D721Med (cell line): ENCODE data around the gene PTCD1.

Experiments used
- DNase-seq: peaks from one replicate; pipeline ENCODE4 v3.0.0; 2011; ENCODE audit warnings: low spot score; ENCODE audit not compliant: insufficient read length
- FAIRE-seq: peaks from 2 replicates; lab custom pipeline; 2011; peaks lifted over from hg19 to GRCh38; lab: Jason Lieb, UNC
- TF ChIP-seq, protein P1 (sequence below): IDR thresholded peaks from 2 replicates; pipeline ENCODE4 v1.5.1; 2012; ENCODE audit warnings: mild to moderate bottlenecking, control low read depth; ENCODE audit not compliant: insufficient read depth; ENCODE audit errors: missing control alignments

Gene PTCD1

DNA sequence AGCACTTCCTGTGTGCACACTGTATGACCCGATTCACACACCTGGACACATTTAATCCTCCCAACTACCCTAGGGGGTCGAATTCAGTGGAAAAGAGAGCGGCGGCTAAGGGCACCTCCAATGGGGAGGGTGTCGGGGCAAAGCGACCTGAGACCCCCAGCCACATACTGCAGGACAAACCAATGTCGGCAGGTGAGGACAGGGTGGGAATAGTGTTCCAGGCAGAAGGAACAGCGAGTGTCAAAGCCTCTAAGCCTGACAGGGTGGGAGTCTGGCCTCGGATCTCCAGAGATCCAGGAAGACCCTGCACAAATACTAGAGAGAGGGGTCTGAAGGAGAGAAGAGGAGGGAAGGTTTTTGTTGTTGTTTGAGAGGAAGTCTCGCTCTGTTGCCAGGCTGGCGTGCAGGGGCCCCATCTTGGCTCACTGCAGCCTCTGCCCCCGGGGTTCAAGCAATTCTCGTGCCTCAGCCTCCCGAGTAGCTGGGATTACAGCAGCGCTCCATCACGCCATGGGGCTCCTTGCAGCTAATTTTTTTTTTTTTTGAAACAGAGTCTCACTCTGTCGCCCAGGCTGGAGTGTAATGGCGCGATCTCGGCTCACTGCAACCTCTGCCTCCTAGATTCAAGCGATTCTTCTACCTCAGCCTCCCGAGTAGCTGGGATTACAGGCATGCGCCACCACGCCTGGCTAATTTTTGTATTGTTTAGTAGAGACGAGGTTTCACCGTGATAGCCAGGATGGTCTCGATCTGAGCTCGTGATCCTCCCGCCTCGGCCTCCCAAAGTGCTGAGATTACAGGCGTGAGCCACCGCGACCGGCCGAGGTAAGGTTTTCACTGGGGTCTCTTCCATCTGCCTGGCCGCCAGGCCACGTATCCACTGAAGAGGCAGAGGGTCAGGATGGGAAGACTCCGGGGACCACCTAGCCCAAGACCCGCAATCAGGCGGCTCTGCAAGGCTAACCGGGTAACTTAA, 65.2 kb downstream of the PTCD1 start:
- DNase-seq (no peak), FAIRE-seq (no peak)
- TF ChIP-seq, protein P1, sequence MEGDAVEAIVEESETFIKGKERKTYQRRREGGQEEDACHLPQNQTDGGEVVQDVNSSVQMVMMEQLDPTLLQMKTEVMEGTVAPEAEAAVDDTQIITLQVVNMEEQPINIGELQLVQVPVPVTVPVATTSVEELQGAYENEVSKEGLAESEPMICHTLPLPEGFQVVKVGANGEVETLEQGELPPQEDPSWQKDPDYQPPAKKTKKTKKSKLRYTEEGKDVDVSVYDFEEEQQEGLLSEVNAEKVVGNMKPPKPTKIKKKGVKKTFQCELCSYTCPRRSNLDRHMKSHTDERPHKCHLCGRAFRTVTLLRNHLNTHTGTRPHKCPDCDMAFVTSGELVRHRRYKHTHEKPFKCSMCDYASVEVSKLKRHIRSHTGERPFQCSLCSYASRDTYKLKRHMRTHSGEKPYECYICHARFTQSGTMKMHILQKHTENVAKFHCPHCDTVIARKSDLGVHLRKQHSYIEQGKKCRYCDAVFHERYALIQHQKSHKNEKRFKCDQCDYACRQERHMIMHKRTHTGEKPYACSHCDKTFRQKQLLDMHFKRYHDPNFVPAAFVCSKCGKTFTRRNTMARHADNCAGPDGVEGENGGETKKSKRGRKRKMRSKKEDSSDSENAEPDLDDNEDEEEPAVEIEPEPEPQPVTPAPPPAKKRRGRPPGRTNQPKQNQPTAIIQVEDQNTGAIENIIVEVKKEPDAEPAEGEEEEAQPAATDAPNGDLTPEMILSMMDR, result no peak

DNA sequence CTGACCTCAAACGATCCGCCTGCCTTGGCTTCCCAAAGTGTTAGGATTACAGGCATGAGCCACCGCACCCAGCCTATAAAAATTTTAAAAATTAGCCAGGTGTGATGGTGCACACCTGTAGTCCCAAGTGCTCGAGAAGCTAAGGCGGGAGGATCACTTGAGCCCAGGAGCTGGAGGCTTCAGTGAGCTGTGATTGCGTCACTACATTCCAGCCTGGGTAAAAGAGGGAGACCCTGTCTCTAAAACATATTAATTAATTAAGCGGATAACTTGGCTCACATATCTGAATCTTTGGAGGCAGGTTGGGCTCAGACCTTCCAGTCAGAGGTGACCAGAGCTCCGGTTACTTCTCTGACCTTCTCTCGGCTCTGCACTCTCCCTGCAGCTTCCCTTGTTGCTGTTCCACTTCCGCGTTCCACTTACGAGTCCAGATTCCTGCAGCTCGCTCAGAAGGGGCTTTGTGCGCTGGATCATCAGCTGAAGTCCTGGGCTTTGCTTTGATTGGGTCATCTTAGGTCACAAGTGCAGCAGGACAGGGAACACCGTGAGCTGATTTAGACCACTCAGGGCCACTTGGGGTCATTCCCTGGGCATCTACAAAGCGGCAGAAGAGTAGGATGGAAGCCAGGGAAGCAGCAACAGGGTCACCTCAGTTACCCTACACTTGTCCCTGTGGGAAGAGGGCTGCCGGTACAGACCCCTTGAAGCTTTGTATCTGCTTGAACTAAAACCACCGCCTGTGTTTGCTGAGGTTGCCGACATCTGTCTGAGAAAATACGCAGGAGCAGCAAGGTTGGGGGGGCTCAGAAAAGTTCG, 66.1 kb downstream of the PTCD1 start:
- DNase-seq, result no peak
- TF ChIP-seq, protein P1, result no peak
- FAIRE-seq, result no peak

DNA sequence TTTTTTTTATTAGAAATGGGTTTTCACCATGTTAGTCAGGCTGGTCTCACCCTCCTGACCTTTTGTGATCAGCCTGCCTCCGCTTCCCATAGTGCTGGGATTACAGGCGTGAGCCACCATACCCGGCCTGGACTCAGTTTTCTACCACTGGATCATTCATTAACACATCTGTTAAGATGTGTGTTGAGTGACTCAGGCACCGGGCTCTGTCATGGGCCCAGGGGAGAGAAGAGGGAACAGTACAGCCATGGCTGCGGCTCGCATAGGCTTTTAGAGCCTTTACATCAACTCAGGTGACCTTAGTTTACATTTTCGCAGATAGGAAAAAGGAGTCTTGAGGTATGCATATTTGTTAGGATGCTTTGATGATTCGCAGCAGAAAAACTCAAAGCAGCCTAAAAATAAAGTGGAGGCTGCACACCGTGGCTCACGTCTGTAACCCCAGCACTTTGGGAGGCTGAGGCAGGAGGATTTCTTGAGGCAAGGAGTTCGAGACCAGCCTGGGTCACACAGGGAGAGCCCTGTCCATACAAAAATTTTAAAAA, 67.2 kb downstream of the PTCD1 start:
- FAIRE-seq, result no peak
- TF ChIP-seq, protein P1, result no peak
- DNase-seq, result no peak

DNA sequence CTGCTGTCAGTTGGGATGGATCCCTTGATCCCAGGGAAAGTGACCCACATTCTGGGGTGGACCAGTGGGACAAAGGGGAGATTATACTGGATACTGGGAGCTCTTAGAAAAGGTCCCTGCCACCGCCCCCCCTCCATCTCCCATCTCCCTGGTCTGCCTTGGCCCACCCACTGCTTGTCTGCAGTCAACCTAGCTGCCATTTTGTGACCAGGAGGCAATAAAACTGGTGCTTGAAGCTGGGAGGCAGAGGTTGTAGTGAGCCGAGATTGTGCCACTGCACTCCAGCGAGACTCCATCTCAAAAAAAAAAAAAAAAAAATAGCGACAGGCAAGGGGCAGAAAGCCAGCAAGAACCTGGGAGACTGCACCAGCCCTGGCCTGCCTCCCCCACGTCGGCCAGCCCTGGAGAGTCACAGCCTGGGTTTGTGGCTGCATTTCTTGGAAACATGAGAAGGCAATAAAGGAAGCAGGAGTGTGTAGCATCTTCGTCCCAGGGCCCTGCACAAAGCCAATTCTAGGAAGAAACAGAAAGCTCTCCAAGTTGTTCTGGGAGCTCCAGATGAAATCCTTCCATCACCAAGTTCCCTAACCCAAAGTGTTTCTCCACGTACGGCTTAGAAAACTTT, 68.7 kb downstream of the PTCD1 start:
- DNase-seq (no peak), FAIRE-seq (no peak)
- TF ChIP-seq, protein P1, result no peak

DNA sequence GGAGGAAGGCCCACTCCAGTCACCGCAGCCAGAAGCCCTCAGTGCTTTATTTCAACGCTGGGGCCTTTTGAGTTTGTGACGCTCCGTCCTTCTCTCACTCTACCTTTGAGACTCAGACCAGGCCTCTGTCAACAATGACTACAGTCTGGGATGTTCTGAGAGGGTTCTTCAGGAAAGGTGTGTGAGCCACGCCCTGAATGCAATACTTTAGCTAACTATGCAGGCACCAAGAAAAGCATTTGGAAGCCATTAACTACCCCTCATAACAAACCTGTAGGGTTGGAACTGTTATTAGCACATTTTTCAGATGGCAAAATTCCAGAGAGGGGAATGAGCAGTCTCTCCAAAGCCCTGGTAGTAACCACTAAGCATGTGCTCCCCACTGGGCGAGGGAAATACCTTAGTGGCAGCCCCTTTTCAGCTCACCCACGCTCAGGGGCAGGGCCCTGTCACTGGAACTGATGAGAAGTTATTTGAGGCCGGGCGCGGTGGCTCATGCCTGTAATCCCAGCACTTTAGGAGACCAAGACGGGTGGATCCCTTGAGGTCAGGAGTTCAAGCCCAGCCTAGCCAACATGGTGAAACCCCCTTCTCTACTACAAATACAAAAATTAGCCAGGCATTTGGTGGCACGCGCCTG, 69.7 kb downstream of the PTCD1 start:
- DNase-seq, result no peak

More for the DNA sequence above, 69.7 kb downstream of the PTCD1 start:
- no peak for FAIRE-seq
- TF ChIP-seq, protein P1, result no peak
